ENCODE data around the gene TGM2.

- TF ChIP-seq POLR2A (IDR thresholded peaks at IDR 0.05), result no peak
- TF ChIP-seq, protein P1, sequence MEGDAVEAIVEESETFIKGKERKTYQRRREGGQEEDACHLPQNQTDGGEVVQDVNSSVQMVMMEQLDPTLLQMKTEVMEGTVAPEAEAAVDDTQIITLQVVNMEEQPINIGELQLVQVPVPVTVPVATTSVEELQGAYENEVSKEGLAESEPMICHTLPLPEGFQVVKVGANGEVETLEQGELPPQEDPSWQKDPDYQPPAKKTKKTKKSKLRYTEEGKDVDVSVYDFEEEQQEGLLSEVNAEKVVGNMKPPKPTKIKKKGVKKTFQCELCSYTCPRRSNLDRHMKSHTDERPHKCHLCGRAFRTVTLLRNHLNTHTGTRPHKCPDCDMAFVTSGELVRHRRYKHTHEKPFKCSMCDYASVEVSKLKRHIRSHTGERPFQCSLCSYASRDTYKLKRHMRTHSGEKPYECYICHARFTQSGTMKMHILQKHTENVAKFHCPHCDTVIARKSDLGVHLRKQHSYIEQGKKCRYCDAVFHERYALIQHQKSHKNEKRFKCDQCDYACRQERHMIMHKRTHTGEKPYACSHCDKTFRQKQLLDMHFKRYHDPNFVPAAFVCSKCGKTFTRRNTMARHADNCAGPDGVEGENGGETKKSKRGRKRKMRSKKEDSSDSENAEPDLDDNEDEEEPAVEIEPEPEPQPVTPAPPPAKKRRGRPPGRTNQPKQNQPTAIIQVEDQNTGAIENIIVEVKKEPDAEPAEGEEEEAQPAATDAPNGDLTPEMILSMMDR (IDR thresholded peaks at IDR 0.05), result no peak
Measured at GRCh38 chr20:38161412-38161774, 3.7 kb downstream of the TGM2 start.
